Kidney glomerular epithelial cell (primary cell): ENCODE data around the gene SND1.

ENCODE experiments used
- DNase-seq: peaks from one replicate; lab custom pipeline; 2025; lab: John Stamatoyannopoulos, UW

SND1 gene

DNA sequence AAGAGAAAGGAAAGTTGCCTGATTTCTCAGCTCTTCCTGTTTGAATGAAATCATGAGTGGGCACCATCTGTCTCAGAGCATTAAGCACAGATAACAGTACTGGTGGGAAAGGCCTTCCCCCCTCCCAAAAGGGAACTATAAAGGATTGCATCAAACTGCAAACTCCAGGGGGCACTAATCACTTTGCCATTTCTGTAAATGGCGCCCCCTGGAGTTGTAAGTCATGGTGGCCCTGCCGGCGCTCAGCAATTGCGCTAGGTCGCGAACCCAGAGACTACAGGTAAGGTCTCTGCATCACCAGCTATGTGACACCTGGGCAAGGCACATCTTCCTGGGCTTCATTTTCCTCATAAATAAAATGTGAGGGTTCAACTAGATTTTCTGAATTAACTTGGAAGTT lies 368.2 kb downstream of the SND1 start:
- DNase-seq, result no peak

- DNase-seq, result peak; percentile 15
Observed at GRCh38 chr7:128021366-128021765, 369.4 kb downstream of the SND1 start.

DNA sequence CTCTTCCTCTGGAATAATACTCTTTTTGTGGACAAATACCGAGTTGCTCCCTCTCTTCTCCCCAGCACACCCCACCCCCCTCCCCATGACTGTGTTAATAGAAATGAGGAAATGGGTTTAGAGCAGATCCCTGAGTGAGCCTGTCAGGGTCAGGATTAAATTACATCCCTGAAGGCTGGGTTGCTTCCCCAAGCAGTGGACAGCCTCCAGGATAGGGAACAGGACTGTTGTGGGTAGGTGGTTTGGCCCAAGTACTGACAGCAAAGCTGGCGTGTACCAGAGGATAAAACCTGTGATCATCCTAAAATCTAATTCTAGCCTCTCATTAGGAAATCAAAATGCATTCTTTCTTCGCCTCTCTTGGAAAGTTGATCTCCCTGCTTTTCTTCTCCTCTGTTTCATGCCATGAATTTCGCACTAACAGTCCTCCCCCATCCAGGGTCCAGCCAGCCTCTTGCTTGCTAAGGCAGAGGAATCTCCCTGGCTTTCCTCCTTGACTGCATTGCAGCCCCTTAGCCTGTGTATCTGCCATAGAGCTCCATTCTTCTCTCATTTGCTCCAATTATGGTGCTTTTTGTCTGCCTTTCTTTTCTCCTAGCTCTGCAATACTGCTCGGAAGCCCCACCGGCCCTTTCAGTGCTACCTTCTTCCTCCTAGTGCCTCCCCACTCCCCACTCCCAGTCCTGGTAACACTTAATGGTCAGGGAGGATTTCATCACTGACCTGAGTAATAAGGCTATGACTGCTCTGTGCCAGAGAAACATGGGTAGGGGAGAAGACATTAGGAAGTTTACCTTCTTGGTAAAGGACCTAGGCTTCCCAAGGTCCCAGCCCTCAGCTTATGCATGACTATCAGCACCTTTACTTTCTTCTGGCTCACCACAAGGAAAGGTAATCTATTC lies 370.9 kb downstream of the SND1 start:
- no peak for DNase-seq

DNA sequence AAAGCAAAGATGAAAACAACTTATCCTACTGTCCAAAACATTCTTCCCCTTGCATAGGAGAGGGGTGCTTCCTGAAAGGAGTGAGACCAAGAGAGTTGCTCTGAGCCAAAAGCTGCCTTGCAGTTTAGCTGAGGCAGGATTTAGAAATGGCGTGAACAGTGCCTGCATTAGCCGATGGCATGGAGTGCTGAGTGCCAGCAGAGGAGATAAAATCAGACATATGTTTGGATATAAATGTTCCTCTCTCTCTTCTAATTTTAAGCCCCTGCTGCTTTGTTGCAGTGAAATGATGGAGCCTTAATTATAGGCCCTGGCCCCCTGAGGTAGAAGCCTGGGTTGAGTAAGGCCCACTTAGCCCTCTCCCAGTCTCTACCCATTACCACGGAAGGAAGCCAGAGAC lies 372.2 kb downstream of the SND1 start:
- no peak for DNase-seq

DNA sequence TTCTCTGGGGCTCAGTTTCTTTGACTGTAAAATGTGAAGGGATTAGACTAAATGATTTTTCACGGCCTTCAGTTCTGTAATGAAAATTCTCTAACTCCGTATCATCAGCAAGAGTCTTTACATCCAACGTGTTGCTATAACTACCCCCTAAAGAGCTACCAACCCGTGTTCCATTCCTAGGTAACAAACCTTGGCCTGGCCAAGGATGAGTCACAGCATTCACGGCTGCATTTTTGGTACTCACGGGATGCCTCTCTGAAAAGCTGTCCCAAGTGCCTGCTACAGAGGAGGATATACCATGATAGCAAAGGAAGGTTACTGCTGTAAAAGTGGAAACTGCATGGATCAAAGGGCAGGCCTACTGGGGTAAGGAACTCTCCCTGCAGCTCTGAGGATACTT lies 373.4 kb downstream of the SND1 start:
- no peak for DNase-seq

DNA sequence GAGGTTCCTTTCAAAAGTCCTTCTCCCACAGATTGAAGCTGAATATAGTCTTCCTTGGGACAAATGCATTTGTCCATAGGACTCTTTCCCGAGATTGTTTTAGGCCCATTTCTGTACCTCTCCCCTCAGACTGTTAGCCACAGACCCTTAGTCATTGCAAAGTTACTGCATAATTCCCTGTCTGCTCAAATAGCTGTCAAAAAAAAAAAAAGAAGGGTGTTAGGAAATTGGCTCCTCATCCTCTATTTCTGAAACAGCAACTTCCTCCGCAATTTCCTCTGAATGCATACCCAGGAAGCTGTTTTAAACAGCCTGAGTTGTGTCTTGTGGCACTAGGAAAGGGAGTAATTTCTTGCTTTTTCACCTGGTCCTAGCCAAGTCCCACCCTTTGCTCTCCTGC lies 373.8 kb downstream of the SND1 start:
- DNase-seq, result no peak

DNA sequence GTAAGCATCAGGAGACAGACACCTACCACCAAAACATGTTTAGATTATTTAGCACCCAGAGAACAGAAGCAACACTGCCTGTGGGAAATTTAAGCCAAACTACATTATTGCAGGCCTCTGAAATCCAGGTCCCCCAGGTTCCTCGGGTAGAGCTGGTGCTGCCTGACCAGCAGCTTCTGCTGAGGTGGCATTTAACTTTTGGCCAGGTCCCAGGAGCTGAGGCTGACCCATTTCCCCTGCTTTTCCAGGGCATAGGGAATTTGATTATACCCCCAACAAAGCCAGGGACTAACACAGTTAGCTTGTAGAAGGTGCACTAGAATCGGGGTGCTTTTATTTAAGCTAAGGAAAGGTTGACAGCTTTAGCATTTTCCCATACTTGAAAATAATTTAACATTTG lies 374.6 kb downstream of the SND1 start:
- no peak for DNase-seq

DNA sequence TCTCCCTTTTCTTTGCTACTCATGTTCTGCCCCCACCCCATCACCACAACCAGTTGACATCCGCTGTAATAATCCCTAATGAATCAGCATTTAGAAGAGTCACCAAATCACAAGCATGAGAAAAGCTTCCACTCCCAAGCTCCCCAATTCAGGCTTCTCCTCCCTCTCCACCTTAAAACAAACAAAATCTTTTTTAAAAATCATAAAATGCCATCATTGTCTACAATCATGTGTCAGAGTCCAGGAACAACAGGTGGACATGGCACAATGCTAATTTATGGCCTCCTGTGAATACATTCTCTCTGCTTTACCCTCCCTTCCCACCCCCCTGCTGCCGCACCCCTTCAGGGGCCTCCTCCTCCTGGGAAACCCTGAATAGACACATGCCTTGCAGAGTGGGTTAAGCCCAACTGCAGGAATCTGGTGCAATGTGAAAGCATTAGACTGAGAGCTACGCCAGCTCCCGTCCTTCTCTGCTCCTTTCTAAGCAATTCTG lies 375.5 kb downstream of the SND1 start:
- no peak for DNase-seq

GRCh38 chr7:128029405-128029995 lies 377.5 kb downstream of the SND1 start:
- no peak for DNase-seq

GRCh38 chr7:128030263-128030653 lies 378.3 kb downstream of the SND1 start:
- no peak for DNase-seq

DNA sequence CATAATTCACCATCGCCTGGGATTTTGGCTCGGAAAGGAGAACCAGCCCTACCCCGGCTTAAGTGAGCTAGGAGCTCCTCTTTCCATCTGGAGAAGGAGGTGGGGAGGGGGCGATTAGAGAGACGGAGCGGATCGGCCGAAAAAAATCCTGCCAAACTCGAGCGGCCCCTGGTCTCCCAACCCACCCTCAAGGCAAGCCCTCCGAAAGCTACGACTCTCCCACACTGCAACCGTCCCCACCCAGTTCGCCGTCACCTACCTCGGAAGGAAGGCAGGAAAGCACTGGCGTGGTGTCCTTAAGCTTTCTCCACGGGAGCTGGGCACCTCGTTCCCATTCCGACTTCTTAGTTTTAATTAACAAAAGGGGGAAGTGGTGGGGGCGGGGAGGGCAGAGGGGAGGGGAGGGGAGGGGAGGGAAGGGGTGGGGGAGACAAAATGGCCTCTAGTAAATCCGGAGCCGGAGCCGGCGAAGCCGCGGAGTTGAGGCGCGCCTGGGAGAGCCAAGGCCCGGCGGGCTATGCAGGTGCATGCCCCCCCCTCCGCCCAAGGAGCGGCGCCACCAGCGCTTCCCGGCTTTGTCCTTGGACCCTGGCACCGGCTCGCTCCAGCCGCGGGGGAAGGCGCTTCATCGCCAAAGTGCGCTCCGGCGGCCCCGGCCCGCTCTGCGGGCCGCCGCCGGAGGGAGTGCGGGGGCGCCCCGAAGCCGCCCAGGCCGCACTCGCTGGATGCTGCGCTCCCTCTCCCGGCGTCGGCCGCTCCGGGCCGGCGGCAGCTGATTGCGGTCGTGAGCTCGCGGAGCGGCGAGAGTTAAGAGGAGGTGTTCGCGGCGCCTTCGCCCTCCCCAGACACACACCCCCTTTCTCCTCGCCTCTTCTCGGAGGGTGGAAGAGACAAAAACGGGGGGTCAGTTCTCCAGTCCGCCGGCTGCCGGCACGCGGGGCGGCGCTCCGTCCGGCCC lies 378.9 kb downstream of the SND1 start, which contains the start of gene LRRC4:
LRRC4 (minus strand) TSS at position 784 of the 958 bp plus-strand sequence. CDS start 797 bp downstream, outside the sequence.
- no peak for DNase-seq

GRCh38 chr7:128031901-128032604 lies 380.1 kb downstream of the SND1 start:
- DNase-seq, result peak; percentile 80

DNA sequence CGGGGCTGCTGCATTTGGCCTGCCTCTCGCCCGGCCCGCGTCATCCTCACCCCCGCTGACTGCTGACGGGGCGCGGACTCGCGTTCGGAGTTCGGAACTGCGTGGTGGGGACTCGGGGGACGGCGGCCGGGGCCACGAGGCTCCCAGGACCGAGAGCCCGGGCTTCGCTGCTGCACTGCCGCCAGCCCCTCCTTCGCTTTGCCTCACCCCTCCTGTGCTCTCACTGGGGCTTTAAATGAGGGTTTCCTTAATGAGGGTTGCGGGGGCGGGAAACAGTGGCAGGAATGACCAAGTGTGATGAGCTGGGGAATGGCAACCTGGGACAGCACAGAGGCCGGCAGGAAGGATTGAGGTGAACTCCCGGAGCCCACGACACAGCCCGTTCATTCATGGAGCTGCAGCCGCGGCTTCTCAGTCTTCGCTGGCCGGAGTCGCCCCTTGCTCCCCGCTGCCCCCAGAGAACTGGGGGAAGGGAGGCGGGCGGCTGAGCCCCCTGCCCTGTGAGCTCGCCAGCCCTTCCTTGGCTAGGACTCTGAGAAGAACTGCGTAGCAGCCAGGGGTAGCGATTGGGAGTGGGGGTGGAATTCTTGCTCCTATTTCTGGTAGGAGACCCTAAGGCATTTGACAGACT lies 380.7 kb downstream of the SND1 start:
- no peak for DNase-seq

- DNase-seq, result no peak
Observed at GRCh38 chr7:128033246-128033645, 381.3 kb downstream of the SND1 start.

DNA sequence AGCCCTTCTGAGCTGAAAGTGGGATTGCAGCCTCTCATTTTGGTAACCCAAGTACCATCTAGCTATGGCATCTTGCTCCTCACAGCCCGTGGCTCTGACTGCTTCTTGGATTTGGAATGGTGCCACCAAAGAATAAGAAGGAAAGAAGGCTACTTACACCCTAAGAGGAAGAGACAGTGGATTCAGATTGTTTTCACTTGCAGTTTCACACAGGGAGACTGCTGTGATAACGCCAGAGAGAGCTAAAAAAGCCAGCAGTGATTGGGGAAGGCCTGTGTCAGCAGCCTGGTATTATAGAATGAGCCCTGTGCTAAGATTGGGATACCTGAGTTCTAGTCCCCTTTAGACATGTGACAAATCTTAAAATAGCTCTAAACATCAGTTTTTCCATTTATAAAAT lies 382.8 kb downstream of the SND1 start:
- DNase-seq, result no peak

DNA sequence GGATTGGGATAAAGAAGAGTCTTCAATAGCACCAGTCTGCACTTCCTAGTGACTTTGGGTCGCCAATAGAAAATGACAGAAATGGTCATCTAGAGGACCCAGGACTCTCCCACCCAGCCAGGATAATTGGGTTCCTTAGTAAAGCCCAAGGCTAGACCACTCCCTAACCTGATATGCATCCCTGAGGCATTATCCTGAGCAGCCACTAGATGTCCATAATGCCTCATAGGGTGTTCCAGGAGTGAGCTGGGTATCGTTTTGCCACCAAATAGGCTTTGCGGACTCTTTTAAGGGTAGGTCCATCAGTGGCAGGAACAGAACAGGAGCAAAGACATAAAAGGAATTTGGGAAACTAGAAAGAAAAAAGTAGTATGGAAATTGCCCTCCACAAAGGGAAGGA lies 383.7 kb downstream of the SND1 start:
- no peak for DNase-seq

DNA sequence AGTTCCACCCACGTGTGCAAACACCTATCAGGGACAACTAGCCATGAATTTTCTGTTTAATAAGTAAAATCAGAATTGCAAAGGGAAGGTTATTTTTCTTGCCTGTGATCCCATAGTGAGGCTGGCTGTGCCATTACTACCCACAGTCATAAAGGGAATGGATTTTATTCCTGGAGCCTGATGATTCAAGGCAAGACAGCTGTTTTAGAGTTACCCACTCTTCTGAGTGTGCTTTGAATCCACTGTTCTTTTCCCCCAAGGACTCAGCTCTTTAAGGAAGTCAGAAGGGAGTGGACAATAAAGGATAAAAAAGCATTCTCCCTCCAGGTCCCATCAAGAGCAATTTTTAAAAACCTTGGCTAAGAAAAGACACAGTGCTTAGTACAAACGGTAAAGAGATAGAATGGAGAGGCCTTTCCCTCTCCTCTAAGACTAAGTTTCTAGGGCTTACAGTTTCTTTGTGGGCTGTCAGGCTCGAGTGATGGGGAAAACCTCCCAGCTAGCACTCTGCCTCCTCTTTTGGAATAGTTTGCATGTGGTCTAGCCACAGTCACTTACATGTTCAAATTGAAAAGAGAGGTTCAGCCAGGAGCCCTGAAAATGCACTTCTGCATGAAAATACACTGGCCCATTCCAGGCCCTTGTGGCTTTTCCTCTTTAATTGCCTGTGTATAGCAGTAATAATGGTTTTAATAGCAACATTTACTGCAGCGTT lies 384.4 kb downstream of the SND1 start:
- DNase-seq, result no peak

GRCh38 chr7:128037081-128037480 lies 385.1 kb downstream of the SND1 start:
- no peak for DNase-seq

- no peak for DNase-seq
Observed at GRCh38 chr7:128037880-128038619, 386.1 kb downstream of the SND1 start.

DNA sequence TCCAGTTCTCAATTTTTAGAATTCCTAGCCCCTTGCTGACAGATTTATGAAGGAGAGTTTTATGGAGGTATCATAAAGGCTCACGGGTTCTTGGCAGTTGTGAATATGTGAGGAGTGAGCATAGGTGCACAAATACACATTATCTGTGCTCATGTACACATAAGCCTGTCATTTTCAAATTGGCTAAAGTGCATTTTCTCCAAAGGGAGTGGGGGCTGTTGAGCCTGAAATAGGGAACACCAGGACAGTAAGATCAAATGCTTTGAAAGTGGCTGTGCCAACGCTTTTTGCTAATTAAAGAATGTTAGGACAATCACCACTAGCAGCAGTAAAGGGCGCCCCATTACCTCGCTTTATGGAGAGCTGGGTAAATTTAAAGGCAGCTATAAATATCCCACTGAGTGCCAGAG lies 387.6 kb downstream of the SND1 start:
- no peak for DNase-seq
